Fibroblast of the aortic adventitia (primary cell): ENCODE data around the gene HPS3. TPM values are rescaled to one million over a fixed set of nuclear protein-coding genes. Genes with fewer than 3 reads are reported as not detected.

ENCODE experiments used
- DNase-seq: peaks from one replicate; pipeline ENCODE4 v3.0.0-alpha.2; 2010; ENCODE audit warnings: low read depth
- H3K4me3 ChIP-seq: 2 replicates; pipeline ENCODE4 v1.5.1; 2011; ENCODE audit warnings: low read depth, mild to moderate bottlenecking, control low read depth, low read length, moderate library complexity
- total RNA-seq: library from RNA; depleted of rRNA; stranded (reverse); fragments of >200 nt; gene quantifications from 2 replicates; pipeline ENCODE4 v1.2.3, GENCODE V29; 2012; ENCODE audit warnings: low replicate concordance
- TF ChIP-seq, protein P1 (sequence below): IDR thresholded peaks from 2 replicates; pipeline ENCODE4 v1.5.1; 2011; ENCODE audit warnings: mild to moderate bottlenecking, low read length, control low read depth, inconsistent platforms; ENCODE audit not compliant: insufficient read depth

HPS3 gene
- total RNA-seq, 1 donor, result 33.0 TPM

DNA sequence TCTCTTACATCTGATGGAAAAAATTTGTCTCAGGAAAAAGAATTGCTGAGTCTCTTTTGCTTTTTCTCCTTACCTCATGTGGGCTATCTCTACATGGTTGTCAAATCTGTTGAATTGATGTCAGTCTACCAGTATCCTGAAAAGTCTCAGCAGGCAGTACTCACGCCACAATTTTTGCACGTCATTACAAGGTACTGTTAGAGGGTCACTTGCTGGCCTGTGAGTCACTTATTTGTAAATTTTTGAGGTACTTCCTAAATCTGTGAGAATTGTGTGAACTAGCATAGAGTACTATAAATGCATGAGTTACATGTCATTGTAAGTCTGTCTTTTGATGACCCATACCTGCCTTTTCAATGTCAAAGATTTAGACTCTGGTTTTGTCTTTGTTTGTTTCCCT lies 15.9 kb downstream of the HPS3 start:
- TF ChIP-seq, protein P1, sequence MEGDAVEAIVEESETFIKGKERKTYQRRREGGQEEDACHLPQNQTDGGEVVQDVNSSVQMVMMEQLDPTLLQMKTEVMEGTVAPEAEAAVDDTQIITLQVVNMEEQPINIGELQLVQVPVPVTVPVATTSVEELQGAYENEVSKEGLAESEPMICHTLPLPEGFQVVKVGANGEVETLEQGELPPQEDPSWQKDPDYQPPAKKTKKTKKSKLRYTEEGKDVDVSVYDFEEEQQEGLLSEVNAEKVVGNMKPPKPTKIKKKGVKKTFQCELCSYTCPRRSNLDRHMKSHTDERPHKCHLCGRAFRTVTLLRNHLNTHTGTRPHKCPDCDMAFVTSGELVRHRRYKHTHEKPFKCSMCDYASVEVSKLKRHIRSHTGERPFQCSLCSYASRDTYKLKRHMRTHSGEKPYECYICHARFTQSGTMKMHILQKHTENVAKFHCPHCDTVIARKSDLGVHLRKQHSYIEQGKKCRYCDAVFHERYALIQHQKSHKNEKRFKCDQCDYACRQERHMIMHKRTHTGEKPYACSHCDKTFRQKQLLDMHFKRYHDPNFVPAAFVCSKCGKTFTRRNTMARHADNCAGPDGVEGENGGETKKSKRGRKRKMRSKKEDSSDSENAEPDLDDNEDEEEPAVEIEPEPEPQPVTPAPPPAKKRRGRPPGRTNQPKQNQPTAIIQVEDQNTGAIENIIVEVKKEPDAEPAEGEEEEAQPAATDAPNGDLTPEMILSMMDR, result no peak
- DNase-seq, result no peak
- H3K4me3 ChIP-seq, result no peak overlapping the region

DNA sequence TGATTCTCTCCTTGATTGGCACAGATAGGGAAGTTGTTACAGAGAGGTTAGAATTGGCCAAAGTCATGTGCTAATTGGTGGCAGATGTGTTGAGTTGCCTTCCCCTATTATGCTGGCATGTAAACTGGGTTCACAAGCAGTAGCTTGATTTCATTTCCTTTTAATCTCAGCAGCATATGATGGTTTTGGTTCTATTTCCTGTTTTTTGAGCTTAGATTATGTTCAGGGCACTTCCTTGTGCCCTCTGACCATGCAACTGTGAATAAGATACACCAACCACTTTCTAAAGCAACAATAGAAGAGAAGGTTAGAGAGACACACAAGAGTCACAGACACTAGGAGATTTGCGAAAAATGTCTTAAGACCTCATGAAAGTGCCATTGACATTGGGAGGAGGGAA lies 16.5 kb downstream of the HPS3 start:
- DNase-seq, result no peak
- TF ChIP-seq, protein P1, result no peak
- no peak overlapping the region for H3K4me3 ChIP-seq

DNA sequence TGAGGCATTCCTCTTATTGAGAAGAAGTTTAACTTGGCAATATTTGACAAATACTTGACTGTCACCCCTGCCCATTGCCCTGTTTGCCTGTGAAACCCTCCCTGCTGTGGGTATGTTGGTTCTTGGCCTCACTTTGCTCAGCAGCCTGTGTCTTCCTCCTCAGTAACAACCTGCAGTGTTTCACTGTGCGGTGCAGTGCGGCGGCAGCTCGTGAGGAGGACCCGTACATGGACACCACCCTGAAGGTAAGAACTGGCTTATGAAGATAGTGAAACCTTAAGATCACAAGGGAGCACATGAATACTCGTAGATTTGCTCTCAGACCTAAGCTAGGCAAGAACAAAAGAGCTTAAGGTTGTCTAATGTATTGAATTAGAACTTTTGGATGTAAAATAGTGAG lies 21.0 kb downstream of the HPS3 start:
- DNase-seq, result no peak
- H3K4me3 ChIP-seq, result no peak overlapping the region
- TF ChIP-seq, protein P1, result no peak

DNA sequence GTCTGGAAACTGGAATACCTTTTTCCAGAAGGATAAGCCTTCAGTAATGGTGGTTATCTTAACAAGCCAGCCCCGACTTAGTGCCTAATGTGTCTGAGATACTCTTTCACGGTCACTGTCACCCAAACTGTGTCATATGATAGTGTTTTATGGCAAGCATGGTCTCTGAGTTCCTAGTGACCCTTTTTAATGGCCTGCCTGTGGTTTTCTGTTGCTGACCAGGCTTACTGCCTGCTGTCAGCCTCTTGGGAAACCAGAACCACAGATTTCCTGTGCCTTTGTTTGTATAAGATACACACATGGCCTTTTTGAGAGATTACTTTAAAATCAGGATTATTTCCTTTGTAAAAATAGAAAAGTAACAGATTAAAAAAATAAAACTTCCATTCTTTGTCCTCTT lies 22.4 kb downstream of the HPS3 start:
- no peak overlapping the region for H3K4me3 ChIP-seq
- TF ChIP-seq, protein P1, result no peak
- peak; percentile 60 for DNase-seq

DNA sequence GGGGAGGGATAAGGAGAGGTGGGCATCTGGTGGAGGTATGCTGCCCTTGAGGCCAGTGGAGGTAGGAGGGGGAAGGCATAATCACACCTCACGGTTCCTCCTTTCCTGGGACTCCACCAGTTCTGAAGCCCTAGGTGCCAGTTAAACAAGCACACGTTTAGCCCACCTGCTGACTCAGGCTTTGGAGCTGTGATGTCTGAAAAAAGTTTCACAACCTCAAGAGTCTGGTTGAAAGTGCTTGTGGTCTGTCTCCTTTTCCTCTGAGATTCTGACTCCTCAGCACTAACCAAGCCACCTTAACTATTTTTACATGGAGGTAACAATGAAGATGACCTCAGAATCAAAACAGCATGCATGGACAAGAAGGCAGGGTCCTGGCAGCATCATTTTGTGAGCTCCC lies 23.0 kb downstream of the HPS3 start:
- TF ChIP-seq, protein P1, result no peak
- peak; percentile 54 for DNase-seq
- no peak overlapping the region for H3K4me3 ChIP-seq

DNA sequence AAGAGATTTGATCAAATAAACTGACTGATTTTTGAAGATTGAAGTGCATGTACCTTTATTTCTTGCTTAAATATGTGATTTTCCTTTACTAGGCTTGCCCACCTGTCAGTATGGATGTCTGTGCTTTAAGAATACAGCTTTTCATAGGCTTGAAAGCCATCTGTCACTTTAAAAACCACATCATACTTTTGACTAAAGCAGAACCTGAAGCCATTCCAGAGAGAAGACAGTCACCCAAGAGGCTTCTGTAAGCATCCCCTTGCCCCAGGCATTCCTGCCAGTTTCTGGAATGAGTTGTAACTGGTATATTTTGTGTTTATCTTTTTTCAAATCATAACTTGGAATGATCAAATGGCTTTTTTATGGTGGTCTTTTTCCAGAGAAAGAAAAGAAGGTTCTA lies 24.0 kb downstream of the HPS3 start:
- TF ChIP-seq, protein P1, result no peak
- no peak overlapping the region for H3K4me3 ChIP-seq
- DNase-seq, result no peak

DNA sequence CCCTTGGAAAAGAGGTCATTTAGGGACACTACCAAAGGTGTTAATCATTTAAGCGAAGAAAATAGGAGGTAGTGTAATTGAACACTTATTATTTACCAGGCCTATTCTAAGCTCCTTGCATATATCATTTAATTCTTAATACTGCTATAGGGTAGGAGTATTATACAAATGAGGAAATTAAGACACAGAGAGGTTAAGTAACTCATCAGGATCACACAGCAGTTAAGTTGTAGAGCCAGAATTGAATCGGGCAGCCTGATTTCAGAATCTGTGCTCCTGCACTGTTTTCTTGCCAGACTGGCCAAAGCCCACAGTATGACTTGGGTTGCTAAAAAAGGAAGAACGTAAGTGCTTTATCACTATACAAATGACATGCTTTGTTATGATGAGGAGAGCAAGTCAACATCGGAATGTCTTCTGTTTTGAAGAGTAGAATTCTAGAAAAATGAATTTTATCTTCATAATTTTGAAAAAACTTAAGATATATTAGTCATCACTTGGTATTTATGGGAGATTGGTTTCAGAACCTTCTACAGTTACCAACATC lies 31.4 kb downstream of the HPS3 start:
- DNase-seq, result peak; percentile 4
- TF ChIP-seq, protein P1, result no peak

More for the DNA sequence above, 31.4 kb downstream of the HPS3 start:
- H3K4me3 ChIP-seq, result no peak overlapping the region
